ENCODE data around the gene ICAM4.
A peak's percentile ranks its signal among the peaks of the same experiment; 100 is the strongest.

ICAM4 gene

DNA sequence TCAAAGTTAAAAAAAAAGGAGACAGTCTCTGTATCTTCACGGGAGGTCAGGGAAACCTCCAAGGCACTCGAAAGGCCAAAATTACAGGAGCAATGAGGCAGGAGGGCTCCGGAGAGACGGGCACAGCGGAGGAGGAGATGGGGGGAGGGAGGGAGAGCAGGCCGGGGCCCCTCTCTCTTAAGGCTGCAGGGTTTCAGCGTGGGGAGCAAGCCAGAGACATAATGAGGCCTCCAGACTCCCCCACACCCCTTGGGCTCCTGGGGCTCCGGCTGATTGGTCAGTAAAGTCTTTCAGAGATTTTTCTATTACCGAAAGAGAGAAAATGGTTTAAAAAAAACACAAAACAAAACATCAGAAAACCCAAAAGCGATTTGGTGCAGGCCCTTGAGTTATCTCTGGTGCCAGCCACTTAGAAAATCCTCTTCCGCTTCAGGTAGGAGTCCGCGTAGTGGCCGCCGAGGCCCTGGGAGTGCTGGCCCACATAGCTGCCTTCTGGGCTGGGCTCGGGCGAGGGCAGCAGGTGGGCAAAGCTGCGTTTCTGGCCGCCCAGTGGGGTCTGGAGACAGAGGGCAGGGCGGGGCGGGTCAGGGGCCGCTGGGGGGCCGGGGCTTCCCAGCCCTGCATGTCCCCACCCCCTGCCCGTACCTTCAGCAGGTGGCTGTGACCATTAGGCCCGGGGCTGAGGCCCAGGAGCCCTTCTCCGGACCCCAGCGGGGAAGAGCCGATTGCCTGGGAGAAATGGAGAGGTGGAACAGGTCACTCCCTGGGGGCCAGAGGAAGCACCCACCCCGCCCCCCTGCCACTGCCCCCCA is 30.5 kb downstream of the ICAM4 start:
- DNase-seq (ENCODE audit: low read depth in 2 of 2, low spot score in 1 of 2): no peak

GRCh38 chr19:10317857-10318462 is 31.2 kb downstream of the ICAM4 start:
- DNase-seq (ENCODE audit: low read depth in 2 of 2, low spot score in 1 of 2): no peak

DNA sequence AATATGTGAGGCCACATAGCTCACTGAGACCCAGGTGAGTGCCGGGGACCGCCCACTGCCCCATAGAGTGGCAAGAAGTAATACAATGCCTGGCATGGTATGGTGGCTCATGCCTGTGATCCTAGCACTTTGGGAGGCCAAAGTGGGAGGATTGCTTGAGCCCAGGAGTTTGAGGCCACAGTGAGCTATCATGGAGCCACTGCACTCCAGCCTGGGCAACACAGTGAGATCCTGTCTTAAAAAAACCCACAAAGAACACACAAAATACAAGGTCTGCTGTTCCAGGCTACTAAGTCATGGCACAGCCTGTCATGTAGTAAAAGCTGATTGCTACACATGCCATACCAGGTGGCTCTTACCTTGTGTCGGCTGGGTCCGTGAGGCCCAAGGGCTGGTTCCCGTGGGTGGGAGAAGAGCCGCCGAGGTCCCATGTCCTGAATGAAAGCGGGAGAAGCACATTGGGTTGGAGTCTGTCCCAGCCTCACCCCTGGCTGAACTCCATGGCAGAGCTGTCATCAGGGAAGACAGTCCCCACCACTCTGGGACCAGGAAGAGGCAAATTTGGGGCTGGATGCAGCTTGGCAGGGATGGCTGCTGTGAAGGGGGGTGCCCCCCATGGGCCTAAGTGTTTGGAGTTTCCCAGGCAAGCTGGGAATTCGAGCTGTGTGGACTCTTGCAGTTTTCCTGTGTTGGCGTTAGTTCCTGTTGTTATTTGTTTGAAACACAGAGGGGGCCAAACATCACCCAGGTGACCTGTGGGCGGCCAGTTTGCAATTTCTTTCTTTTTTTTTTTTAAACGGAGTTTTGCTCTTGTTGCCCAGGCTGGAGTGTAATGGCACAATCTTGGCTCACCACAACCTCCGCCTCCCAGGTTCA is 32.3 kb downstream of the ICAM4 start:
- no peak for DNase-seq (ENCODE audit: low read depth in 2 of 2, low spot score in 1 of 2)

- no peak for DNase-seq (ENCODE audit: low read depth in 2 of 2, low spot score in 1 of 2)
Observed at GRCh38 chr19:10320602-10321416, 34.1 kb downstream of the ICAM4 start.

GRCh38 chr19:10321417-10321797 is 34.7 kb downstream of the ICAM4 start:
- DNase-seq (ENCODE audit: low read depth in 2 of 2, low spot score in 1 of 2): no peak

DNA sequence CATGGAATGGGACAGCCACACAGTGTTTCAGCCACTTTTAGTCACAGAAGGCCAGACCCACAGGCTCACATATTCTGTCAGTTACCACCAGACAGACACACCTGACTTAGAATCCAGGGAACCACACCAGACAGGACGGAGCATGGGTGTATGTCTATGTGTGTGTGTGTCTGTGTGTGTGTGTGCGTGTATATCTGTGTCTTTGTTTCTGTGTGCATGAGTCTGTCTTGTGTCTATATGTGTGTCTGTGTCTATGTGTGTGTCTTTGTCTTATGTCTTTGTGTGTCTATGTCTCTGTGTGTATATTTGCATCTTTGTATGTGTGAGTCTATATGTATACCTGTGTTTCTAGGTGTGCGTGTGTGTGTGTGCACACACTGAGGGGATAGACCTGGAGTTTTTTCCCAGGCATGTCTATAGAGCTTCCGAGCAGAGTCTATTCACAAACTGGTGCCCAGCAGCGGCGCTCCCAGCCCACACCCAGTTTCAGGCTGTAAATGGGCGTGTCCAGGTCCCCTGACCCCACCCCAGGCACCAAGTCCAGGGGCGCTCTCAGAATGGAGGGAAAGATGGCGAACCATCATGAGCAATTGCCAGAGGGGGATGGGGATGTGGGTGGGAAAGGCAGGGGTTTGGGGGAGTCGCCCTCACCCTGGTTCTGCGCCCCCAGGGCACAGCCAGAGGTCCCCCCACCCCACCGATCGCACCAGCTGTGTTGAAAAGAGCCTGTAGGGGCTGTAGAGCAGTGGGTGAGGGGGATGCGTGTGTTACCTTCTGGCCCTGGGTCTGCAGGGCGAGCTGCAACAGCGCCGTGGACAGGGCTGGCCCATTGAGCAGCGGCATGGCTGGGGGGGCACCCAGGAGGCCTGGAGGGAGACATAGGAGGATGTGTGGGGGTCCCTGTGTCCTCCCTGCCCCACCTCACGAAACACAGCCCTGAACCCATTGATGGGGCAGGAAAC is 35.4 kb downstream of the ICAM4 start:
- no peak for DNase-seq (ENCODE audit: low read depth in 2 of 2, low spot score in 1 of 2)

GRCh38 chr19:10325732-10326131 is 39.0 kb downstream of the ICAM4 start:
- DNase-seq (ENCODE audit: low read depth in 2 of 2, low spot score in 1 of 2): no peak

- no peak for DNase-seq (ENCODE audit: low read depth in 2 of 2, low spot score in 1 of 2)
Observed at GRCh38 chr19:10327793-10328192, 41.0 kb downstream of the ICAM4 start.

GRCh38 chr19:10328558-10329429 is 42.0 kb downstream of the ICAM4 start:
- no peak for DNase-seq (ENCODE audit: low read depth in 2 of 2, low spot score in 1 of 2)

DNA sequence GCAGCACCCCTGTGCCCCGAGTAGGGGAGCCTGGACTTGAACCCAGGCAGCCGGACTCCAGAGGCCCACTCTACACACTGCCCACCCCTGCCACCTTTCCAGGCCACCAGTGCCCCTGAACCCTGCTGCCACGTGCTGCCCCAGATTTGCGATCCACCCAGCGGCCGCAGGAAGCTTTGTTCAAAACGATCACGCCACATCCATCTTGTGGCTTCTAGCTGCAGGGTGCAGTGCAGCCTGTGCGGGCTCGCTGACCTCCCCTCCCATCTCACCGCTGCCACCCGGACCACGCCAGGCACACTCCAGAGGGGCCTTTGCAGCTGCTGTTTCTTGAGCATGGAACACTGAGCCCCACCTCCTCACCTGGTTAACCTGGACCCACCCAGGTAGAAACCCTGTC is 42.8 kb downstream of the ICAM4 start:
- DNase-seq (ENCODE audit: low read depth in 2 of 2, low spot score in 1 of 2): no peak

DNA sequence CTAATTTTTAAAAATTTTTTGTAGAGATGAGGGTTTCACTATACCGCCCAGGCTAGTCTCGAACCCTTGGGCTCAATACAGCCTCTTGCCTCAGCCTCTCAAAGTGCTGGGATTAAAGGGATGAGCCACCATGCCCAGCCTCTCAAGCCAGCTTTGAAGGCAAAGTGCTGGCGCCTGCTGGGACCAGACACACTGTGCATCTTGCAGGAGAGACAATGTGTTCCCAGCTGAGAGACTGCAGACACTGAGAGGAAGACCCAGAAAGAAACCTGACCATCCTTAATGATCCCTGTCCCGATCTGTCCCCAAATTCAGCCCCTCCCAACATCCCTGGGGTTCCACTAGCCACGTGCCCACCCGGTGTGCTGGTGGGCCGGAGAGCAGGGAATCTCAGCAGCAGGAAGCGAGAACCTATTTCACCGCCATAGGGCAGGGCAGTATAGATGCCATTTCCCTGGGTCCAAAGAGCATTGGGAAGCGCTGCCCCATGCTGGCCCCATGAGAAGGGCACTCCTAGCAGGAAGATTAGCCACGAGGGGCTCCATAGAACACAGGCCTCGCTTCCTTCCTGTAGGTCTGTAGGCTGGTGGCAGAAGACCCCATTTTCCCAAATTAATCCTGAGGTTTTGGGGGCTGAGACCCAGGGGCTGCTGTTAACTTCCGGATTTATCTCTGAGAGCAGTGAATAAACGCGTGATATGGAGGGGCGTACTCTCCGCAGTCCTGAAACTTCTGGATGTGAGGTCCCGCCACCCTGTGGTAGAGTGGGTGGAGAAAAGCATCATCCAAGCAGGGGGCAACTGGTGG is 45.6 kb downstream of the ICAM4 start:
- DNase-seq (ENCODE audit: low read depth in 2 of 2, low spot score in 1 of 2): no peak

- DNase-seq (ENCODE audit: low read depth in 2 of 2, low spot score in 1 of 2): peak; percentile 93 to 97
Observed at GRCh38 chr19:10332965-10333757, 46.4 kb downstream of the ICAM4 start, which contains the start of gene RAVER1. TSS of gene RAVER1 (minus strand) at chr19:10333529. CDS start at chr19:10333507, 22 bp downstream.

- no peak for DNase-seq (ENCODE audit: low read depth in 2 of 2, low spot score in 1 of 2)
Observed at GRCh38 chr19:10333758-10334587, 47.2 kb downstream of the ICAM4 start.

DNA sequence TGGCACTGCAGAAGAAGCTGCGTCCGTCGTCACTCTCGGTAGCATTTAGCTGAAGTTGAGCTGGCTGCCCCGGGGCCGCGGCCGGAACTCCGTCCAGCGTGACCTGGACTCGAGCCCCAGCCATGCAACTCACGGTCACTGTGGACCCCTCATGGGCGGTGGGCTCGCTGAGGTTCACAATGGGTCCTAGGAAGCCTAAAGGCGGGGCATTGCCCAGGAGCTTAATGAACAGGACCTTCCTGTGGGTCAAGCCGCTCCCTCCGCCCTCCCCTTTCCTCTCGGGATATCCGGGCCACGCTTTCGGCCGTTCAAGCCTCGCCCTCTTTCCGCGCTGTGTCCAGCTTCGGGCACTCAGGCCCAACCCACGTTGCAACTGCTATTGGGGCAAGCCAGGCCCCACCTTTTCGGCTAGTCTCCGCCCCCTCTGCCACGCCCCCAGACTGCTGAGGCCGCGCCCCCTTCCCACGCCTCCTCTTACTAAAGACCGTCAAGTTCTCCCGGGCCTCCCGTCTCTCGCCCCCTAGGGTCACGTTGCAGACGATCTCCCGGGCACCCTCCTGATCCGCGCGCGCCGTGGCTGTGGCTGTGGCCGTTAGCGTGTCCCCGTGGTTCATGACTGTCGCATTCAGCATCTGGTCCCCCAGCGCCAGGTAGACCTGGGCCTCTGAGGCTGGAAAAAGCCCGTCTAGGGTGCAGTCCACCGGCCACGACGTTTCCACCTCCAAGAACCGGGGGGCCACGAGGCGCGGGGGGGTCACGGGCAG is 48.0 kb downstream of the ICAM4 start:
- no peak for DNase-seq (ENCODE audit: low read depth in 2 of 2, low spot score in 1 of 2)

- DNase-seq (ENCODE audit: low read depth in 2 of 2, low spot score in 1 of 2): no peak
Observed at GRCh38 chr19:10335352-10335985, 48.7 kb downstream of the ICAM4 start.
